HG02571 (cell line): ENCODE data around the gene JAG1.

ENCODE experiments used
- ATAC-seq: cut with Tn5 transposase; IDR thresholded peaks from one replicate; pipeline ENCODE4 v1.9.1; 2021; ENCODE audit warnings: mild to moderate bottlenecking, moderate library complexity; ENCODE audit not compliant: unreplicated experiment

JAG1 gene

DNA sequence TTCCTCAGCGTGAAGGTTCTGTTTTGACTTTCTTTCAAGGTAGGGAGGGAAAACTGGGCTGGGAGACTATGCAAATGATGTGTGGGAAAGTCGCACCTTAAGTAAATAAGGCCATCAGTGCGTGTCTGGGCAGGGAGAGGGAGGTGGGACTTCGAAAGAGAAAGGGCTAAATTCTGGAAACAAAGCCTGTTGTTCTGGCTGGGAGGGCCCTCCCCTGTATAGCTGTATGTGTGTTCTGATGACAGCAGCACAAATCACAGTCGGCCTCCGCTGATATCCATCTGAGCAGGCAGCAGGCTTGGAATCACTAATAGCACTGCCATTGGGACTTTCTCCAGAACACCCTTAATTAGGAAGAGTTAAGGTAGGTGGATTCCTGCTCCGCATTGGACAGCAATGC, 19.2 kb downstream of the JAG1 start:
- ATAC-seq: peak; percentile 67

DNA sequence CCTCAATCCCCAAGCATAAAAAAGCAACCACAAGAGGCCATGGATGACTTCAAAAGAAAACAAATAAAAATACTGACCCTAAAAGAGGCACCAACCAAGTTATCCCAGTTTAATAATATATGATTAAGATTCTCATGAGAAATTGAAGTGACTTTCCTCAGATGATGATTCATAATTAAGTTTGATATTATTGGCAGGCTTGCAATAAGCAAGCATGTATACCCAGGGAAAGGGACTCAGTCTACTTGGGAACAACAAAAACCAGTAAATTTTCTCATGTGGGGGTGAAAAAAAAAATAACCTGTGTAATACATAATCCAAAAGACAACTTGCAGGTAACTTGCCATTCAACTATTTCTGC, 19.6 kb downstream of the JAG1 start:
- ATAC-seq: no peak

DNA sequence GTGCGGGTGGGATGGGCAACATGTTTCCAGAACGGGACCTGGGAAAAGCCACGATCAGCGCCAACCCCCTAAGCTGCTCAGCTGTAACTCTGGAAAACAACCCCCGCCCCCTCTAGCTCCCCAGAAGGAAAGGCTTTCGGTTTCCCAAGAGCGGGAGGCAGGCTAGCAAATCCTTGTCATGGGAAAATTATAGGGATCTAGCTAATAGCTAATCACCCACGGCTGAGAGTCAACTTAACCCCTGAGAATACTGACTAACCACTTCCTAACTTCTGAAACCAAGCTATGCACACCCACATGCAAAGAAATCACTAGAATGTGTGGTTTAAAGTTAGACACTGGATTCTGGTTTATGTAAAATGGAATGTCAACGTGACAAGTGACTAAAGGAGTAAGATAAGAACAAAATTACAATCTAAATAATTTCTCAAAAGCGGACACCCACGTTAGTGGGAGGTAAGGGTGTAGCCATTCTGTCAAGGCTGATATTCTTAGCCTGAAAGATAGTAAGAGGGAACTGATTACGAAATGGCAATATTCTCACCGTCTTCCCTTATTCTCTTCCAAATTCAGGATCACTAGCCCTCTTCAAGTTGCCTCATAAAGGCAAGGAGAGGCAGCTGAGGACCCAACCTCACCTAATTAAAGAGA, 20.1 kb downstream of the JAG1 start:
- no peak for ATAC-seq

DNA sequence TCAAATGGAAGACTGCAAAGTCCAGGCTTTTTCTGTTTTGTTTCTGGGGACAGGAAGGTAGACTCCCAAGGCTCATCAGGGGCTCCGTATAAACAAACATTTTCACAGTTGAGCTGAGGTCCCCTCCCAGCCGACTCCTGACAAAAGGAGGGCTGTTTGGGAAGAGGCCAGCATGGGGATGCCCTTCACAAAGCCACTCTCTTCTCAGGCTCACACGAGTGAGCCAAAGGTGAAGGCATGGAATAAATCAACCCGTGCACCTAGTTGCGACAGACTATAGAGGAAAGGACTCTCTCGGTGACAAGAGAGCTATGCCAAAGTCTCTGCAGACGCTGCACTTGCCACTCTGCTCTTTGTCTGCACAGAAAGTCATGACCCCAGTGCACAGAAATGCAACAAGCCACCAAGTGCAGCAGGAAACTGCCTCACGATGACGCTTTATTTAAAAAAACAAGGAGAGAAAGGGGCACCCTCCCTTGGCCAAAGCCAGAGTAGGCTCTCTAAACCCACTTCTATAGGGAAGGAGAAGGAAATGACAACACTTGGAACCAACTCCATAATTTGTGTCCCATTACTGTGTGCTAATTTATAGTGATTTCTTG, 21.0 kb downstream of the JAG1 start:
- ATAC-seq: no peak

DNA sequence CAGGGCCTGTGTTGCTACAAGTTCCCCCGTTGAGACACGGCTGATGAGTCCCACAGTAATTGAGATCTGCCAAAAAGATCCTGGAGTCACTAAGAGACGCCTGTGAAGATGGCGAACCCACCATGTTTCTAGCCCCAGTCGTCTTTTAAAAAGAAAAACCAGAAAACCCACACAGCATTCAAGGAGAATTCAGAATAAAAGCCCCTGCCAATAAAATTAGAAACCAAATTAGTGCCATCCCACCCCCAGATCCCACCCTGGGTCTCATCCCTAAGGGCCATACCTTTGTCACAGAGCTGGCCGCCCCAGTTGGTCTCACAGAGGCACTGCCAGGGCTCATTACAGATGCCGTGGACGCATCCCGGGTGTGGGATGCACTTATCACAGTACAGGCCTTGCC, 21.6 kb downstream of the JAG1 start:
- ATAC-seq: no peak

DNA sequence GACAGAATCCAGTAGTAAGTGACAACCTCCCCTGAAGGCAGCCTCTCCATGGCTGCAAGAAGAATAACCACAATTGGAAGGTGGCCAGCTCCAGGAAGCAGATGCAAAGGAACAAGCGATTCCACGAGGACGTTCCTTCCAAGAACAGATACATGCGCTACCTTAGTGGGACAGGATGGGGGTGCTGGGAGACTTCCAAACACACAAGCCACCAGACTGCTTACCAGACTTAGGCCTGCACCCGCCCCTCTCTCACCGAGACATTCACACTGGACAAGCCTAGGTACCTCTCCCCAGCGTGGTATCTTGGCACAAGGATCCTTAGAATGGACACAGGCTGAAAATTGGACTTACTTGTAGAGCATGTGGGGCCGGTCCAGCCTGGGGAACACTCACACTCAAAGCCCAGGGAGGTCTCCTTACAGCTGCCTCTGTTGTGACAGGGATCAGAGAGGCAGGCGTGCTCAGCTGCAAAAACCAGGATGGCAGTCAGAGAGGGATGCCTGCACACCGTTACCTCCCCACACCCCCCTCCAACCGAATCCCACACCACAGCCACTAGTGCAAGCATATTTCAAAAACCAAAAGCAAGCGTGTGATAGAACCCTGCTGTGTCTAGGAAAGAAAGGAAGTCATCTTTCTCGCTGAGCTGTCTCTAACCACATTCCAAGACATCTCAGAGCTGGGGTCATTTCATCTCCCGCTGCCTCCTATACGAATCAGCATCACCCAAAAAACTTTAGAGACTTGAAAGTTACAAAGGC, 22.4 kb downstream of the JAG1 start:
- ATAC-seq: no peak

DNA sequence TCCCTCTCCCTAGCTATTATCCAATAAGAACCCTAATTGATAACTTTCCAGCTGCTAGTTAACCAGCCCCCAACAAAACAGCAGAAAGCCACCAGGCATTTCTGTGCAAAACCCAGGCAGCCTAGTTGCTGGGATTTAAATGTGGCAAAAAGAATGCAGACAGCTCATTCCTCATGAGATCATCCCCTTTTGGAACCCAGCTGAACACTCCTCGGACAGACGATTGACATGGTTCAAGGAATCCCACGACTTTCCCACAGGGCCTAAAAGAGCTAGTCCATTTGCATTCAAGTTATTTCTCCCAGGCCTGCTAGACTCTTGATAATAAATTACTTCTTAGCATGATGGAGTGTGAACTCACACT, 24.0 kb downstream of the JAG1 start:
- ATAC-seq: no peak

DNA sequence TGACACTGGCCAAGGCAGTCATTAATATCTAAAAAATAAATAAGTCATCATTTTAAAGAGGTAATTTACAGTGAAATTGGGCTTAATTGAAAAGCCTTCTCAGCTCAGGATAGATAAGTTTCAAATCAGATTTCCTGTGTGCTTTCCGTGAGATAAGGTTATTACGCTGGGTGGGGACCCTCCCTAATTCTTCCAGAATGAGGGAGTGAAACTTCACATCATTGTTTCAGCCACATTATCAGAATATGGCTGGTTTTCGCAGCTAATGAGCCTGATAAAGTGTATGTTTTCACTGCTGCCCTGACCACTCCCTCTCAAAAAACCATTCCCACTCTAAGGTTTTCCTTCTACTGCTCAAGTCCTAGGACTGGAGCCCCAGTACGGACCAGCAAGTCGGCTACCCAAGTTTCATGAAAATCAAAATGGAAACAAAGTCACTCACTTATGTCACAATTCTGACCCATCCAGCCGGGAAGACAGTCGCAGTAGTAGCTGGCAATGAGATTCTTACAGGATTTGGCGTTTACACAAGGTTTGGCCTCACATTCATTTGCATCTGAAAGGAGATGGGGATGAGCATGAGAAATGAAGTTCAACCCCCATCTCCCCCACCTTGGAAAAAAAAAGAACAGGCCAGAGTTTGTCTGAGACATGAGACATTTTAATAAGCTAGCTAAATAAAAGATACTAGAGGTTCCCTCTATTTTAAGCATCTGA, 24.6 kb downstream of the JAG1 start:
- ATAC-seq: no peak

DNA sequence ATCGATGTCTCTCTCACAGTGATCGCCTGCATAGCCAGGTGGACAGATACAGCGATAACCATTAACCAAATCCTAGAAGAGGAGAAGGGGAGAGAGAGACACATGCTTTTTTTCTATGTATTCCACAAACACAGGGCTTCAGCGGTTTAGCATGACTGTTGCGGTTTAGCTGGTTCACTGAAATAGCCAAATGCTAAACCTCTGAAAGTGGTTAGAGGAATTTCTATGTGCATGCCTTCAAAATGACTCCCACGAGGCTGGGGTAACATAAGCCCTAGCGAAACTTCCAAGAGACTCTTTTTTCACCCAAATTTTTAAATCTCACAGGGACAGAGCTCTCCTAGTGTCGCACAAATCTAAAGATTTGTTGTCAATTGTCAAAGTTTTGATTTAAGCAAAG, 25.1 kb downstream of the JAG1 start:
- ATAC-seq: no peak

DNA sequence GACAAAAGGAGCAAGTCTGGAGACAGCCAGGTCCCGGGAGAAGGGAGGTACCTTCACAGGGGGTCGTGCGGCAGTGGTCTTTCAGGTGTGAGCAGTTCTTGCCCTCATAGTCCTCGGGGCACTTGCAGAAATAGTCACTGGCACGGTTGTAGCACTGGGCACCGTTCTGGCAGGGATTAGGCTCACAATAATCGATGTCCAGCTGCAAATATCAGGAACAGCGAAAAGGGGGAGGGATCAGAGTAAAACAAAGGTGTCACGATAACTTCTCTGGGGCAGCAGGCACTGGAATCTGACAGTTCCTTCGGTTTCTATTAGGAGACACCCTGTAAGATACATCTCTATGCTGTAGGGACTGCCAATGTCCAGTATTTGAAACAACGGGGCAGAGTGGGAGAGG, 25.9 kb downstream of the JAG1 start:
- ATAC-seq: no peak

DNA sequence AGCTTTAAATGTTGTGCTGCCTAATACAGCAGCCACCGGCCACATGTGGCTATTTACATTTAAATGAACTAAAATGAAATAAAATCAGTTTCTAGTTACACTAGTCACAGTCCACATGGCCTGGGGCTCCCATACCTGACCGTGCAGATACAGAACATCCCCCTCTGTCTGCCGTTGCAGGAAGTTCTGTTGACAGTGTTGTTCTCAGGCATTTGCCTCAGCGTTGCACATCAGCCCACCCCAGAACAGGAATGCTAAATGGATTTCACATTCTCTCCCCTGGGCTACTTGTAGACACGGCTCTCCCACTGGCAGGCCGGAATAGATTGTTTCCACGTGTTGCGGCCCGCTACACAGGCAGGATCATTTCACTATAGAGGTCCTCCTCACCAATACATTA, 26.3 kb downstream of the JAG1 start:
- no peak for ATAC-seq

DNA sequence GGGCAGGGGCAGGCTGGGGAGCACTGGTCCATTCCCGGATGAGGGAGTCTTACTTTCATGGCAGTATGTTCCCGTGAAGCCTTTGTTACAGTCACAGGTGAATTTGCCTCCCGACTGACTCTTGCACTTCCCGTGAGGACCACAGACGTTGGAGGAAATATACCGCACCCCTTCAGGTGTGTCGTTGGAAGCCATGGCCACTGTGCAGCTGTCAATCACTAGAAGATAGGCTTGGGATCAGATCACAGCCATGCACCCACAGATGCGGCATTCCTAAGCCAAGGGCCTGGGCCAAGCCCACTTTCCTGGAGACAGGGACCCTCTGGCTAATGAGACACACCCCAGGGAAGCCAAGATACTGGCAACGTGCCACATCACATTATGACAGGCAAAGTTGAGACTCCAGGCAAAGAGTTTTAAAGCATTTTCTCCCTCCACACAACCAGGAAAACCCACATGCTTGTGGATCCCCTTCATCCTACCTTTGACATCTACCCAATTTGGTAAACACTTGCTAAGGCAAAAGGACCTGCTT, 26.8 kb downstream of the JAG1 start:
- ATAC-seq: no peak

DNA sequence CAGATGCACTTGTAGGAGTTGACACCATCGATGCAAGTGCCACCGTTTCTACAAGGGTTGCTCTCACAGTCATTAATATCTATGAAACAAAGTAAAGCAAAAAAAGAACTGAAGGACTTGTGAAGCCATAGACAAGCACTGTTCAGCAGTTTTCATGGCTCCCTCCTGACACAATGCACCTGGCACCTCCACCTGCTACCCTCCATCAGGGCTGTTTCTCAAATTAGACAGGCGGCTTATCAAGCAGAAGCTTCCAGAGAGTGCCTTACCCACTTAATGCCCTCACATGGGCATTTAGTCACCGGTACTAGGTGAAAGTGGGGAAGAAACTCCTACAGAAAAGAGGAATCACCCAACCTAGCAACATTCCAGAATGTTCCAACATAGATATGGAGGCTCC, 27.8 kb downstream of the JAG1 start:
- ATAC-seq: no peak

DNA sequence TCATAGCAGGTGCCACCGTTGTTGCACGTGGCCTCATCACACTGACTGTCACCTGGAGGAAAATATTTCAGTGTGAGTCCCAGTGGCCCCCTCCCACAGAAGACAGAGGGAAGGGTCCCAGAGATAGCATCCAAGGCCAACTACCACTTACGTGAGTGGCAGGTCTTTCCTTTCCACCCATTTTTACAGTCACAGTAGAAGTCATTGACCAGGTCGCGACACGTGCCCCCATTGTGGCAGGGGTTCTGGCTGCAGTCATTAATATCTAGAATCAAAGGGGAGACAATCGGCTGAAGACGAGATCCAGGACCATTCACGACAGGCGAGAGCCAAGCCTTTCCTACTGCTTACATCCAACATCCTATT, 28.6 kb downstream of the JAG1 start:
- no peak for ATAC-seq

DNA sequence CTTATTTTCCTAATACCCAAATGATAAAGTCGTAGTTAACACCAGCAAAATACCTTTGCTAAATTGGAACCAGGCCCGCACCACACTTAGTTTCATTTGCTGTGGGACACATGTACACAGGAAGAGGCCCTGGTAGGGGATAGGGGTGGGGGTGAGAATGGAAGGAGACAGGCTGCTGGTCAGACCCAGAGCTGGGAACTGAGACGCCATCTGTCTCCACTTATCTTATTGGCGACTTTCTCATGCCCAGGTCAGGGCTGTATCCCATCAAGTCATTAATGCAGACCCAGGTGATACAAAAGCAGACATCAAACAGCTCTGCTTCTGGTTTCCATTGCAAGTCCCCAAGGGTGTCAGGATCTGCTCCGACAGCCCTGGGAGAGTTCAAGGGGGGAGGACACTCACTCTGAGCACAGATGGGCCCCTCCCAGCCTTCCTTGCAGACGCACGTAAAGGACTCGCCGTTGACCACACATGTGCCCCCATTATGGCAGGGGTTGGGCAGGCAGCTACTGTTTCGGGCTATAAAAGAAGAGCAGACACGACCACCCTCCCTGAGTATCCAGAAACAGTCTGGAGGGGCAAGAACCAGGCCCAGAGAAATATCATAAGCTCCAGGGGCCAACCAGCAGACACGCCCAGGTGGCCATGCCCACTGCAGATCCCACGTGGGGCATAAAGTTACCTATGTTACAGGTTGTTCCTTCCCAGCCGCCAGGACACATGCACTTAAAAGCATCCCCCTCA, 29.2 kb downstream of the JAG1 start:
- no peak for ATAC-seq

DNA sequence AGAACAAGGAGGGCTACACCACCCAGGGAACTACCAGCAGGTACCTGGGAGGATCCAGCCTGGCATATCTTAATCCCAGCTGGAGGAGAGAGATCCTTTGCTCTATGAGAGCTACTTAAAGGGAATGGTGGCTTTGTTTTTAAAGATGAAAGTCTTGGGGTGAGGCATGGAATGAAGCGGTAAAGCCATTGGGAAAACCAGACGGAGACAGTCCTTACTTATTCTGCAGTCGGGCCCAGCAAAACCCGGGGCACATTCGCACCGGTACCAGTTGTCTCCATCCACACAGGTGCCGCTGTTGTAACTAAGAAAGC, 30.3 kb downstream of the JAG1 start:
- no peak for ATAC-seq

DNA sequence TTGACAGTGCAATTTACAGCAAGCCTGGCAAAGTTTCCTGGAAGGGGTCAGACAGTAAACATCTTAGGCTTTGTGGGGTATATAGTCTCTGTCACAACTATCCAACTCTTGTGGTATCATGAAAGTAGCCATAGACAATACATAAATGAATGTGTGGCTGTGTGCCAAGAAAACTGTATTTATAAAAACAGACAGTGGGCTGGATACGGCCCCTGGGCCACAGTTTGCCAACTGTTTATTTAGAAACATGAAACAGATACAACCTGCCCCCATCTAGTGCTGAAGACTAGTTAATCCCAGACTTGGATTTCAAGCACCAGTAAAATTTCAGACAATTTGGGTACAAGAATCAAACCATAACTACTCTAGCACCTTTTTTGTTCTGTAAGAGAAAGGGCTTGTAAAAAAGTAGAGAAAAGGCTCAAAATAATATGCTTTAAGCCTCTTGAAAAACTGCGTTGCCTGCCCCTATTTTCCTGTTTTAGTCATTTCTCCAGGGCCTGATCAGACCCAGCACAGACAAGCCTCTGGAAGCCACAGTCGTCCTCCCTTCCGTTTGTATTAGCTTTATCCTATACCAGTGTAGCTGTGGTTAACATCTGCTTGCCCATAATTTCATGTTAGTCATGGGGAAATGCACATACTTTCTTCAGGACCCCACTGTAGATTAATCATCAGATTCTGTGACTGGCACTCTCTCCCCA, 30.8 kb downstream of the JAG1 start:
- no peak for ATAC-seq

DNA sequence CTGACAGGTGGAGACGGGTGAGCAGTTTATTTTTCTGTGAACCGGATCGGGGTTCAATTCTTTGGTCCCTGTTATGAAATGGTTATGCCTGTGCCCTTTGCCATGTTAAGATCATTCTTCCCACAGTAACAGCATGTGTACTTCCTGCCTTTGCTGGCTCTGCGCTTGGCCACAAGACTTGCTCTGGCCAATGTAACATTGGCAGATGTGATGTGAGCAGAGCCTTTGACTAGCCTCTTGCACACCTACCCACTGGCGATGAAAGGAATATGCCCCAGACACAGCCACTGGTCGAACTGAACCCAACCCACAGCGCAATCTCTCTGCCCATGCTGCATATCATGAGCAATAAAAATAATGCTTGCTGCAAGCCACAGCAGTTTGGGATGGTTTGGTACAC, 31.9 kb downstream of the JAG1 start:
- ATAC-seq: no peak

DNA sequence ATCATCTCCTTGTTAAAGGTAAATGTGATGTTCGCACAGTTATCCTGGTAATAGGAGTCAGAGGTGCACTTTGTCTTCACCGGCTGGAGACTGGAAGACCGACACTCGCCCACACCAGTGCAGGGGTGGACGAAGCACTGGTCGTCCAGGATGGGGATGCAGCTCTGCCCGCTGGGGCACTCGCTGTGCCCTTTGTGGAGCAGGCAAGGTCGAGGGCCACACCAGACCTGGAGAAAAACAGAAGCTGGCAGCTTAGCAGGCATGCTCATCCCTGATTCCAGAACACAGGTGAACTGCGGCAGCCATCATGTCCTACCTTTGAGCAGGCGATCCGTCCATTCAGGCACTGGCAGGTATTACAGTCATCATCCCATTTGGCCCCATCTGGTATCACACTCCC, 32.3 kb downstream of the JAG1 start:
- no peak for ATAC-seq

DNA sequence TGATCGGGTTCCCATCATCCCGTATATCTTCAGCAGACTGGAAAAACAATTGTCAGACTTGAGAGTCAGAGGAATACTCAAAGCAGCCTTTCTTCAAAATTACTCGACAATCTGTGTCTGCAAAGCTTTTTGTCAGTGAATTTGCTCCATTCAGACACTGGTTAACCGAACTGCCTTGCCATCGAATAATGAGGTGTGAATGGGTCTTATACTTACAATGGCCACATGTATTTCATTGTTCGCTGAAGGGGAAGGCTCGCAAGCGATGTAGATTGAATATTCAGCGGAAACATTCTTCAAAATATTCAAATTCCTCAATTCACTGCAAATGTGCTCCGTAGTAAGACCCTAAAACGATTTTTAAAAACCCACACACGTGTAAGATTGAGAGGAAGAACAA, 32.9 kb downstream of the JAG1 start:
- no peak for ATAC-seq
